GM23338 (cell line): ENCODE measurements around the gene GRHL3. TPM values are rescaled to one million over a fixed set of nuclear protein-coding genes. Genes with fewer than 3 reads are reported as not detected.

Source experiments
- ATAC-seq: fragments of 200-7000 bp; cut with Tn5 transposase; 3 replicates; pipeline ENCODE4 v1.9.1; 2020
- DNase-seq: peaks from one replicate; pipeline ENCODE4 v3.0.0-alpha.2; 2015; ENCODE audit warnings: low spot score
- H2AFZ ChIP-seq: fragments of 200-600 bp; sonication (generic); 2 replicates; pipeline ENCODE4 v1.8.0; 2016; ENCODE audit warnings: antibody characterized with exemption, mild to moderate bottlenecking, moderate library complexity
- H3F3A ChIP-seq: fragments of 200-600 bp; sonication (generic); replicated peaks from 2 replicates; pipeline ENCODE4 v1.8.0; 2017; ENCODE audit warnings: antibody characterized with exemption, mixed run types, low read depth
- H3K27ac ChIP-seq: fragments of 200-600 bp; sonication (generic); 2 replicates; pipeline ENCODE4 v1.6.1; 2016; ENCODE audit warnings: low read depth
- H3K27me3 ChIP-seq: fragments of 200-600 bp; sonication (generic); 2 replicates; pipeline ENCODE4 v1.8.0; 2016; ENCODE audit warnings: mild to moderate bottlenecking, mixed run types, moderate library complexity; ENCODE audit not compliant: insufficient read depth
- H3K36me3 ChIP-seq: fragments of 200-600 bp; sonication (generic); 2 replicates; pipeline ENCODE4 v1.8.0; 2016; ENCODE audit warnings: mild to moderate bottlenecking; ENCODE audit not compliant: insufficient read depth
- H3K4me1 ChIP-seq: fragments of 200-600 bp; sonication (generic); 2 replicates; pipeline ENCODE4 v1.8.0; 2016; ENCODE audit warnings: mild to moderate bottlenecking, moderate library complexity; ENCODE audit not compliant: insufficient read depth
- H3K4me2 ChIP-seq: fragments of 200-600 bp; sonication (generic); 2 replicates; pipeline ENCODE4 v1.7.1; 2017; ENCODE audit warnings: mixed run types
- H3K4me3 ChIP-seq: fragments of 200-600 bp; sonication (generic); 2 replicates; pipeline ENCODE4 v1.6.1; 2016; ENCODE audit warnings: mixed run types
- H3K79me2 ChIP-seq: fragments of 200-600 bp; sonication (generic); replicated peaks from 2 replicates; pipeline ENCODE4 v1.8.0; 2017; ENCODE audit warnings: mild to moderate bottlenecking; ENCODE audit not compliant: insufficient read depth
- H3K9me2 ChIP-seq: fragments of 200-600 bp; sonication (generic); 2 replicates; pipeline ENCODE4 v1.8.0; 2017; ENCODE audit not compliant: insufficient read depth
- H4K20me1 ChIP-seq: fragments of 200-600 bp; sonication (generic); replicated peaks from 2 replicates; pipeline ENCODE4 v1.8.0; 2017; ENCODE audit warnings: mild to moderate bottlenecking; ENCODE audit not compliant: insufficient read depth
- H3K27ac Mint-ChIP-seq: 2 replicates; pipeline ENCODE4 v1.8.0; 2020; ENCODE audit warnings: inconsistent platforms, mild to moderate bottlenecking, moderate library complexity, mixed read lengths
- H3K27me3 Mint-ChIP-seq: 3 replicates; pipeline ENCODE4 v1.8.0; 2022; ENCODE audit warnings: low read depth, mild to moderate bottlenecking, moderate library complexity, mixed read lengths, inconsistent platforms; ENCODE audit not compliant: insufficient read depth, poor library complexity
- H3K36me3 Mint-ChIP-seq: 3 replicates; pipeline ENCODE4 v1.8.0; 2021; ENCODE audit warnings: low read depth, mild to moderate bottlenecking, inconsistent platforms, moderate library complexity, mixed read lengths
- H3K4me1 Mint-ChIP-seq: 3 replicates; pipeline ENCODE4 v1.8.0; 2020; ENCODE audit warnings: mild to moderate bottlenecking, inconsistent platforms, mixed read lengths
- H3K4me3 Mint-ChIP-seq: 3 replicates; pipeline ENCODE4 v1.8.0; 2021; ENCODE audit warnings: moderate library complexity, mild to moderate bottlenecking, inconsistent platforms, mixed read lengths
- H3K9me3 Mint-ChIP-seq: 3 replicates; pipeline ENCODE4 v1.8.0; 2020; ENCODE audit warnings: moderate library complexity, mild to moderate bottlenecking, inconsistent platforms, mixed read lengths
- ETS1 ChIP-seq: IDR thresholded peaks from 2 replicates; pipeline ENCODE4 v1.6.1; 2016; ENCODE audit warnings: antibody characterized with exemption
- EZH2 ChIP-seq: fragments of 200-600 bp; sonication (generic); IDR thresholded peaks from one replicate; pipeline ENCODE4 v1.8.0; 2017; ENCODE audit warnings: antibody characterized with exemption, mild to moderate bottlenecking, low read depth; ENCODE audit not compliant: unreplicated experiment
- EZH2phosphoT487 ChIP-seq: fragments of 200-600 bp; sonication (generic); IDR thresholded peaks from one replicate; pipeline ENCODE4 v1.8.1; 2018; ENCODE audit warnings: antibody characterized with exemption; ENCODE audit not compliant: unreplicated experiment
- JUNB ChIP-seq: IDR thresholded peaks from one replicate; pipeline ENCODE4 v1.6.1; 2016; ENCODE audit warnings: antibody characterized with exemption; ENCODE audit not compliant: unreplicated experiment
- NANOG ChIP-seq: IDR thresholded peaks from 2 replicates; pipeline ENCODE4 v1.6.1; 2016; ENCODE audit warnings: antibody characterized with exemption, borderline replicate concordance
- POLR2AphosphoS5 ChIP-seq: IDR thresholded peaks from 2 replicates; pipeline ENCODE4 v1.6.1; 2016; ENCODE audit warnings: antibody characterized with exemption, low read depth
- REST ChIP-seq: IDR thresholded peaks from one replicate; pipeline ENCODE4 v1.6.1; 2018; ENCODE audit warnings: antibody characterized with exemption; ENCODE audit not compliant: unreplicated experiment
- STAT1 ChIP-seq: IDR thresholded peaks from one replicate; pipeline ENCODE4 v1.6.1; 2016; ENCODE audit warnings: antibody characterized with exemption; ENCODE audit not compliant: unreplicated experiment
- ZNF114 ChIP-seq: fragments of 250-450 bp; sonication (Bioruptor Pico); IDR thresholded peaks from 2 replicates; pipeline ENCODE4 v1.5.0; 2020; ENCODE audit warnings: mild to moderate bottlenecking, moderate library complexity
- ZNF331 ChIP-seq: fragments of 250-450 bp; sonication (Bioruptor Pico); IDR thresholded peaks from 2 replicates; pipeline ENCODE4 v1.5.0; 2020; ENCODE audit warnings: low read depth, mild to moderate bottlenecking, moderate library complexity
- polyA plus RNA-seq: library from polyadenylated mRNA; unstranded; fragments of >200 nt; fragmentation: Nextera tagmentation; extraction: Ambion mirVana; gene quantifications from 2 replicates; pipeline ENCODE4 v1.2.1, GENCODE V29; 2016
- total RNA-seq: library from RNA; depleted of rRNA; stranded (reverse); fragments of >200 nt; shearing (Covaris generic); gene quantifications from 2 replicates; pipeline ENCODE4 v1.2.3, GENCODE V29; 2014
- TF ChIP-seq, protein P1 (sequence below): fragments of 250-450 bp; sonication (Bioruptor Pico); IDR thresholded peaks from 2 replicates; pipeline ENCODE4 v1.5.0; 2020; ENCODE audit warnings: mild to moderate bottlenecking, moderate library complexity

Gene GRHL3
- total and polyA plus RNA-seq, 2 experiments from 2014 or later = 0.78 to 1.1 TPM

DNA sequence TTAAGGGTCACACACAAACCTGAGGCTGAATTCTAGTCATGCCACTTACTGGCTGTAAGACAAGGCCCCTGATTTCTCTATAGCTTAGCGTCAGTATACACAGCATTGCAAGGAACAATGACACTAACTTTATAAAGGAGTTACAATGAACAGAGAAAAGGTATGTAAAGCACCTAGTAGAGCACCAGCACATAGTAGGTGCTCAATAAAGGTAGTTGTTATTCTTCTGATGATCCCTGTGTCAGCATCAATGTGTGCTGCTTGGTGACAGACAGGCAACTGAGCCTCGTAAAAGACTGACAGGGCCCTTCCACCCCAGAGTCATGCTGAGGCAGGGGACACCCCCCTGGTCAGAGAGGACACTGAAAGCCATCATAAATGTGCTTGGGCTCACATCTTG is 43.2 kb downstream of the GRHL3 start:
- Histone ChIP-seq H3K27me3 (no peaks in the 10 kb centered on the region), H3K36me3 (no peaks in the 10 kb centered on the region), H3K79me2 (no peaks in the 10 kb centered on the region), H3K4me3 (no peak overlapping the region), H3K4me1 (no peaks in the 10 kb centered on the region), H3K9me2 (no peaks in the 10 kb centered on the region), H3K27ac (no peak overlapping the region), H3K4me2 (no peak overlapping the region), H3F3A (no peaks in the 10 kb centered on the region), H4K20me1 (no peaks in the 10 kb centered on the region), H2AFZ (no peak overlapping the region)
- ATAC-seq = no peak
- Mint-ChIP-seq H3K27ac (no peak overlapping the region), H3K9me3 (no peaks in the 10 kb centered on the region), H3K36me3 (peaks cover 4% of the 10 kb centered on the region; the same call in 2 of the 3 replicates), H3K27me3 (peaks cover 2% of the 10 kb centered on the region), H3K4me3 (no peak overlapping the region), H3K4me1 (peaks cover 6% of the 10 kb centered on the region; the same call in 1 of the 3 replicates)
- TF ChIP-seq EZH2 (no peak), POLR2AphosphoS5 (no peak)
- no peak for DNase-seq

- Histone ChIP-seq H3K27ac (no peak overlapping the region), H3K4me3 (no peak overlapping the region), H3K36me3 (no peaks in the 10 kb centered on the region), H3K4me2 (no peak overlapping the region), H2AFZ (no peak overlapping the region), H3K4me1 (no peaks in the 10 kb centered on the region), H3K79me2 (no peaks in the 10 kb centered on the region), H4K20me1 (no peaks in the 10 kb centered on the region), H3K9me2 (no peaks in the 10 kb centered on the region), H3K27me3 (no peaks in the 10 kb centered on the region), H3F3A (no peaks in the 10 kb centered on the region)
- Mint-ChIP-seq H3K9me3 (no peaks in the 10 kb centered on the region), H3K4me1 (peaks cover 6% of the 10 kb centered on the region; the same call in 1 of the 3 replicates), H3K36me3 (no peaks in the 10 kb centered on the region), H3K4me3 (no peak overlapping the region), H3K27me3 (peaks cover 2% of the 10 kb centered on the region), H3K27ac (no peak overlapping the region)
- DNase-seq = no peak
- no peak for ATAC-seq
- no peak for TF ChIP-seq REST
- no peak for TF ChIP-seq JUNB
- no peak for TF ChIP-seq NANOG
- TF ChIP-seq ZNF114 (CRISPR knock-in tag) = no peak
- TF ChIP-seq STAT1 = no peak
- no peak for TF ChIP-seq ZNF331 (CRISPR knock-in tag)
- no peak for TF ChIP-seq ETS1
- TF ChIP-seq EZH2 = no peak
- TF ChIP-seq, protein P1, sequence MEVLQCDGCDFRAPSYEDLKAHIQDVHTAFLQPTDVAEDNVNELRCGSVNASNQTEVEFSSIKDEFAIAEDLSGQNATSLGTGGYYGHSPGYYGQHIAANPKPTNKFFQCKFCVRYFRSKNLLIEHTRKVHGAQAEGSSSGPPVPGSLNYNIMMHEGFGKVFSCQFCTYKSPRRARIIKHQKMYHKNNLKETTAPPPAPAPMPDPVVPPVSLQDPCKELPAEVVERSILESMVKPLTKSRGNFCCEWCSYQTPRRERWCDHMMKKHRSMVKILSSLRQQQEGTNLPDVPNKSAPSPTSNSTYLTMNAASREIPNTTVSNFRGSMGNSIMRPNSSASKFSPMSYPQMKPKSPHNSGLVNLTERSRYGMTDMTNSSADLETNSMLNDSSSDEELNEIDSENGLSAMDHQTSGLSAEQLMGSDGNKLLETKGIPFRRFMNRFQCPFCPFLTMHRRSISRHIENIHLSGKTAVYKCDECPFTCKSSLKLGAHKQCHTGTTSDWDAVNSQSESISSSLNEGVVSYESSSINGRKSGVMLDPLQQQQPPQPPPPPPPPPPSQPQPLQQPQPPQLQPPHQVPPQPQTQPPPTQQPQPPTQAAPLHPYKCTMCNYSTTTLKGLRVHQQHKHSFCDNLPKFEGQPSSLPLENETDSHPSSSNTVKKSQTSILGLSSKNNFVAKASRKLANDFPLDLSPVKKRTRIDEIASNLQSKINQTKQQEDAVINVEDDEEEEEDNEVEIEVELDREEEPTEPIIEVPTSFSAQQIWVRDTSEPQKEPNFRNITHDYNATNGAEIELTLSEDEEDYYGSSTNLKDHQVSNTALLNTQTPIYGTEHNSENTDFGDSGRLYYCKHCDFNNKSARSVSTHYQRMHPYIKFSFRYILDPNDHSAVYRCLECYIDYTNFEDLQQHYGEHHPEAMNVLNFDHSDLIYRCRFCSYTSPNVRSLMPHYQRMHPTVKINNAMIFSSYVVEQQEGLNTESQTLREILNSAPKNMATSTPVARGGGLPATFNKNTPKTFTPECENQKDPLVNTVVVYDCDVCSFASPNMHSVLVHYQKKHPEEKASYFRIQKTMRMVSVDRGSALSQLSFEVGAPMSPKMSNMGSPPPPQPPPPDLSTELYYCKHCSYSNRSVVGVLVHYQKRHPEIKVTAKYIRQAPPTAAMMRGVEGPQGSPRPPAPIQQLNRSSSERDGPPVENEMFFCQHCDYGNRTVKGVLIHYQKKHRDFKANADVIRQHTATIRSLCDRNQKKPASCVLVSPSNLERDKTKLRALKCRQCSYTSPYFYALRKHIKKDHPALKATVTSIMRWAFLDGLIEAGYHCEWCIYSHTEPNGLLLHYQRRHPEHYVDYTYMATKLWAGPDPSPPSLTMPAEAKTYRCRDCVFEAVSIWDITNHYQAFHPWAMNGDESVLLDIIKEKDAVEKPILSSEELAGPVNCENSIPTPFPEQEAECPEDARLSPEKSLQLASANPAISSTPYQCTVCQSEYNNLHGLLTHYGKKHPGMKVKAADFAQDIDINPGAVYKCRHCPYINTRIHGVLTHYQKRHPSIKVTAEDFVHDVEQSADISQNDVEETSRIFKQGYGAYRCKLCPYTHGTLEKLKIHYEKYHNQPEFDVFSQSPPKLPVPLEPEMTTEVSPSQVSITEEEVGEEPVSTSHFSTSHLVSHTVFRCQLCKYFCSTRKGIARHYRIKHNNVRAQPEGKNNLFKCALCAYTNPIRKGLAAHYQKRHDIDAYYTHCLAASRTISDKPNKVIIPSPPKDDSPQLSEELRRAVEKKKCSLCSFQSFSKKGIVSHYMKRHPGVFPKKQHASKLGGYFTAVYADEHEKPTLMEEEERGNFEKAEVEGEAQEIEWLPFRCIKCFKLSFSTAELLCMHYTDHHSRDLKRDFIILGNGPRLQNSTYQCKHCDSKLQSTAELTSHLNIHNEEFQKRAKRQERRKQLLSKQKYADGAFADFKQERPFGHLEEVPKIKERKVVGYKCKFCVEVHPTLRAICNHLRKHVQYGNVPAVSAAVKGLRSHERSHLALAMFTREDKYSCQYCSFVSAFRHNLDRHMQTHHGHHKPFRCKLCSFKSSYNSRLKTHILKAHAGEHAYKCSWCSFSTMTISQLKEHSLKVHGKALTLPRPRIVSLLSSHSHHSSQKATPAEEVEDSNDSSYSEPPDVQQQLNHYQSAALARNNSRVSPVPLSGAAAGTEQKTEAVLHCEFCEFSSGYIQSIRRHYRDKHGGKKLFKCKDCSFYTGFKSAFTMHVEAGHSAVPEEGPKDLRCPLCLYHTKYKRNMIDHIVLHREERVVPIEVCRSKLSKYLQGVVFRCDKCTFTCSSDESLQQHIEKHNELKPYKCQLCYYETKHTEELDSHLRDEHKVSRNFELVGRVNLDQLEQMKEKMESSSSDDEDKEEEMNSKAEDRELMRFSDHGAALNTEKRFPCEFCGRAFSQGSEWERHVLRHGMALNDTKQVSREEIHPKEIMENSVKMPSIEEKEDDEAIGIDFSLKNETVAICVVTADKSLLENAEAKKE = no peak
- no peak for TF ChIP-seq EZH2phosphoT487
- TF ChIP-seq POLR2AphosphoS5 = no peak
Observed at GRCh38 chr1:24362982-24363614, 43.9 kb downstream of the GRHL3 start.
